GM21717 (cell line): ENCODE data around the gene PTBP1.
"Not testable (repeated sequence)": the region's sequence is repeated elsewhere in the genome, so short reads cannot be mapped to it uniquely, and the experiment has no call there.

Experiments used
- ATAC-seq: cut with Tn5 transposase; IDR thresholded peaks from one replicate; pipeline ENCODE4 v1.9.1; 2021; ENCODE audit warnings: mild to moderate bottlenecking, moderate library complexity; ENCODE audit not compliant: unreplicated experiment

PTBP1 gene

GRCh38 chr19:824885-825284 lies 27.6 kb downstream of the PTBP1 start:
- ATAC-seq: no peak

GRCh38 chr19:825897-826644 lies 28.8 kb downstream of the PTBP1 start:
- no peak for ATAC-seq

- ATAC-seq: no peak
Observed at GRCh38 chr19:827314-827709, 30.1 kb downstream of the PTBP1 start.

GRCh38 chr19:827710-828321 lies 30.6 kb downstream of the PTBP1 start, which contains the start of gene AZU1:
TSS of gene AZU1 (plus strand) at chr19:827837. CDS start at chr19:827847, 10 bp downstream.
- ATAC-seq: no peak

GRCh38 chr19:829129-829758 lies 32.0 kb downstream of the PTBP1 start:
- ATAC-seq: no peak

GRCh38 chr19:831407-832369 lies 34.4 kb downstream of the PTBP1 start:
- ATAC-seq: no peak

GRCh38 chr19:834216-834615 lies 37.0 kb downstream of the PTBP1 start:
- ATAC-seq: no peak

- ATAC-seq: no peak
Observed at GRCh38 chr19:835210-835810, 38.1 kb downstream of the PTBP1 start.

GRCh38 chr19:840519-841206 lies 43.4 kb downstream of the PTBP1 start, which contains the start of gene PRTN3:
TSS of gene PRTN3 (plus strand) at chr19:840999. CDS start at chr19:841009, 10 bp downstream.
- ATAC-seq: no peak

GRCh38 chr19:842802-843179 lies 45.5 kb downstream of the PTBP1 start:
- not testable (repeated sequence) for ATAC-seq

- no peak for ATAC-seq
Observed at GRCh38 chr19:843180-843835, 46.1 kb downstream of the PTBP1 start.

GRCh38 chr19:843836-844545 lies 46.7 kb downstream of the PTBP1 start:
- ATAC-seq: no peak

GRCh38 chr19:844546-844971 lies 47.3 kb downstream of the PTBP1 start:
- ATAC-seq: no peak

- no peak for ATAC-seq
Observed at GRCh38 chr19:845707-846521, 48.7 kb downstream of the PTBP1 start.

GRCh38 chr19:848386-848921 lies 51.2 kb downstream of the PTBP1 start:
- no peak for ATAC-seq

- not testable (repeated sequence) for ATAC-seq
Observed at GRCh38 chr19:849195-849594, 51.9 kb downstream of the PTBP1 start.

GRCh38 chr19:850221-850978 lies 53.1 kb downstream of the PTBP1 start:
- no peak for ATAC-seq
